Body of pancreas (tissue), 4 donors: ENCODE results near the gene MFSD1.

Source experiments
- POLR2A ChIP-seq, 3 donors: fragments of 450-650 bp; IDR thresholded peaks; one replicate each; pipeline ENCODE4 v1.6.1; 2016; ENCODE audit warnings: antibody characterized with exemption in 3 of 3, mild to moderate bottlenecking in 2 of 3
- TF ChIP-seq, protein P1 (sequence below), 7 experiments: fragments of 450-650 bp in 4 of 7; fragments of 200-600 bp in 3 of 7; sonication (generic) in 3 of 7; IDR thresholded peaks; one replicate each; pipeline ENCODE4 v1.5.1; 2016 to 2019; ENCODE audit warnings: antibody characterized with exemption in 7 of 7

- TF ChIP-seq, protein P1, sequence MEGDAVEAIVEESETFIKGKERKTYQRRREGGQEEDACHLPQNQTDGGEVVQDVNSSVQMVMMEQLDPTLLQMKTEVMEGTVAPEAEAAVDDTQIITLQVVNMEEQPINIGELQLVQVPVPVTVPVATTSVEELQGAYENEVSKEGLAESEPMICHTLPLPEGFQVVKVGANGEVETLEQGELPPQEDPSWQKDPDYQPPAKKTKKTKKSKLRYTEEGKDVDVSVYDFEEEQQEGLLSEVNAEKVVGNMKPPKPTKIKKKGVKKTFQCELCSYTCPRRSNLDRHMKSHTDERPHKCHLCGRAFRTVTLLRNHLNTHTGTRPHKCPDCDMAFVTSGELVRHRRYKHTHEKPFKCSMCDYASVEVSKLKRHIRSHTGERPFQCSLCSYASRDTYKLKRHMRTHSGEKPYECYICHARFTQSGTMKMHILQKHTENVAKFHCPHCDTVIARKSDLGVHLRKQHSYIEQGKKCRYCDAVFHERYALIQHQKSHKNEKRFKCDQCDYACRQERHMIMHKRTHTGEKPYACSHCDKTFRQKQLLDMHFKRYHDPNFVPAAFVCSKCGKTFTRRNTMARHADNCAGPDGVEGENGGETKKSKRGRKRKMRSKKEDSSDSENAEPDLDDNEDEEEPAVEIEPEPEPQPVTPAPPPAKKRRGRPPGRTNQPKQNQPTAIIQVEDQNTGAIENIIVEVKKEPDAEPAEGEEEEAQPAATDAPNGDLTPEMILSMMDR (IDR thresholded peaks at IDR 0.05) = no peak
- no peak for TF ChIP-seq POLR2A (IDR thresholded peaks at IDR 0.05)
These were observed 24.5 kb upstream of the MFSD1 start for GRCh38 chr3:158777161-158777873.
